AG08396 (cell line): ENCODE data around the gene CC2D1A.

Experiments used
- DNase-seq: peaks from one replicate; pipeline ENCODE4 v3.0.0; 2012; ENCODE audit warnings: low spot score, mixed read lengths

Gene CC2D1A

DNA sequence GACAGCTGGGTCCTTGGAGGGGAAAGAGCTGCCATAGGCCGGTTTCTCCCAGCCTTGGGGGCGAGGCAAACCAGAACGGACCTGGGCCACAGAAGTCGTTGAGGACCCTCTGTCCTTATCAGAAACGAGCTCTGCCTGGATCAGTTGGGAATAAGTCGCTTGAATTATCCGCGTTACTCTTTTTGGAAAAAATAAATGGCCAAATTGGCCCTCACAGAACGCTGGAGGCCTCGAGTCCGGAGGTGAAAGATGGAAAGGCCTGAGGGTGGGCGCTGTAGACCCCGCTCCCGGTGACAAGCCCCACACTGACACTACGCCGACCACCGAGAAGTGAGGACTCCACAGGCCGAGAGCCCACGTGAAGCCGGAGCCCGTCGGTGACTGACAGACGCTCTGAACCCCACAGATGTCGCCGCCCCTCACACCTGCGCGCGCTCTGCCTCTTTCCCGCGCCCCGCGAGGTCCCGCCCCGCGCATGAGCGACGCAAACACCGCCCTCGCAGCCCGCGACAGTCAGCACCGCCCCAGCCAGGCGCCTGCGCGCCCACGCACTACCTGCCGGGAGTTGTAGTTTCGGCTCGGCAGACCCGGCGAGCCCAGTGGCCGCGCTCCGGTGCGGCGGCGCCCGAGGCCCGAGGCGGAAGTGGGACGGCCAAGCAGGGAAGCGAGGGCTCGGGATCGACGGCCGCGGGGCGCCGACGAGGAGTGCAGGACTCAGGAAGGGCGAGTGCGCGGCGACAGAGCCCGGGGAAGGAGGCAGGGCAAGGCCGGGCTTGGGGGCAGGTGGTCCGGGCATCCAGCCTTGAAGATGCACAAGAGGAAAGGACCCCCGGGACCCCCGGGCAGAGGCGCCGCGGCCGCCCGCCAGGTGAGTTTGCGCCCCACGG lies at the start of gene CC2D1A, which contains the start of gene BRME1:
Gene CC2D1A, plus strand, starts transcription at position 568 of the 887 bp plus-strand sequence. Its CDS starts 241 bp downstream, at position 809.
Gene BRME1, minus strand, starts transcription at position 484 of the 887 bp plus-strand sequence. CDS start 1,225 bp downstream, outside the sequence.
- peak; percentile 100 for DNase-seq

DNA sequence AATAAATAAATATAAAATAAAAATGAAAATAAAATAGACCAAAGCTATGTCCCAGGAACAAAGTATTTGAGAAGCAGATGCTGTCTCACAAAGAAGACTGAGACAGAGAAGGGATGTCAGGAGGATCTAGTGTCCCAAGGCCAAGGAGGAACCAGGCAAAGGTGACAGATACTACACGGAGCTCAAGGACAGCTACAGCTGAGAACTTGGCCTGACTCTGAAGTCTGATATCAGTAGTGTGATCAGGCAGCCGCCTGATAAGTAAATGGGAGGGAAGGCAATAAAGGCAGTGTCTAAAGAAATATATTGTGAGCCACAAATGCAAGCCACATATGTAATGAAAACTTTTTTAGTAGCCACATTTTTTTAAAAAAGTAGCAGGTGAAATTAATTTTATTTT lies 49.5 kb upstream of the CC2D1A start:
- no peak for DNase-seq

DNA sequence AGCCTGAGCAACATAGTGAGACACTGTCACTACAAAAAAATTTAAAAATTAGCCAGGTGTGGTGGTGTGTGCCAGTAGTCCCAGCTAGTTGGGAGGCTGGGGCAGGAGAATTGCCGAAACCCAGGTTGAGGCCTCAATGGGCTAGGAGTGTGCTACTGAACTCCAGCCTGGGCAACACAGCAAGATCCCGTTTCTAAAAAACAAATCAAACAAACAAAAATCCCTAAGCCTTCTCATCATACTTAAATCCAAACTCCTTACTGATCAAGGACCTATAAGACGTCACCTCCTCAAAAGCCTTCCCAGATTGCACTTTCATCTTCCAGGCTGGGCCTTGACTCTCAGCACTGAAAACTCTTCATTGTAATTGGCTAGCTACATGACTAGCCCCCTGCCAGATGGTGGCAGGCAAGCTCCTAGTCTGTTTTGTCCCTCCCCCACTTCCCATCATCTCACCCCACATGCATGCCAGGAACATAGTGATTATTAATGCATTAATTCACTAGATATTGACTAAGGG lies 46.6 kb upstream of the CC2D1A start:
- no peak for DNase-seq

DNA sequence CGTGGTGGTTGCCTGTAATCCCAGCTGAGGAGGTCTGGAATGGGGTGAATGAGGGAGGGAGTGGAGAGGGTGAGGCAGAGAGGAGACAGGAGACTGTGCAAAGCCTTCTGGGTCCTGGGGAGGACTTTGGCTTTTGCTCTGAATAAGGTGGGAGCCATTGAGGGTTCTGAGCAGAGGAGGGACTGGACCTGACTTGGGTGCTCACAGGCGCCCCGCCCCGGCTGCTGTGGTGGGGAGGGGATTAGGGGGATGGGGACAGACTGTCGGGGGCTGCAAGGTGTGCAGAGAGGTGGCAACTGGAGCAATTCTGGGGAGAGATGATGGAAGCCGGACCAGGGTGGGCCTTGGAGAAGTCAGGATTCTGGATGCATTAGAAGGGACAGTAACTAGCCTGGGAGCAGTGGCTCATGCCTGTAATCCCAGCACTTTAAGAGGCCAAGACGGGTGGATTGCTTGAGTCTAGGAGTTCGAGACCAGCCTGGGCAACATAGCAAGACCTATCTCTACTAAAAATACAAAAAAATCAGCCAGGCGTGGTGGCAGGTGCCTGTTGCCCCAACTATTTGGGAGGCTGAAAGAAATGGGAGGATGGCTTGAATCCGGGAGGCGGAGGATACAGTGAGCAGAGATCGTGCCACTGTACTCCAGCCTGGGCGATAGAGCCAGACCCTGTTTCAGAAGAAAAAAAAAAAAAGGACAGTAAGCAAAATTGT lies 45.2 kb upstream of the CC2D1A start:
- DNase-seq, result no peak

DNA sequence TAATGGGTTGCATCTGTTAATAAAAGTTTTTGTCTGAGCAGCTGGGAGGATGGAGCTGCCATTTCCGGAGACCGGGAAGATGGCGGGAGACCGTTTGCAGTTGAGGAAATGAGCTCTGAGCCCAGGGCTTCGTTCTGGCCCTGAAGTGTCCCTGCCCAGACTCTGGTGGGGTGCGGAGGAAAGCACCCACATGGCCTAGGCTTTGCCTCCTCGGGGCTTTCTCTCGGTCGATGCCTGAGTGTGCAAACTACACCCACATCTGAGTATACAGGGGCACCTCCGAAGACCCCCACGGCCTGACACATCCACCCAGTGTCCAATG lies 44.6 kb upstream of the CC2D1A start:
- no peak for DNase-seq

DNA sequence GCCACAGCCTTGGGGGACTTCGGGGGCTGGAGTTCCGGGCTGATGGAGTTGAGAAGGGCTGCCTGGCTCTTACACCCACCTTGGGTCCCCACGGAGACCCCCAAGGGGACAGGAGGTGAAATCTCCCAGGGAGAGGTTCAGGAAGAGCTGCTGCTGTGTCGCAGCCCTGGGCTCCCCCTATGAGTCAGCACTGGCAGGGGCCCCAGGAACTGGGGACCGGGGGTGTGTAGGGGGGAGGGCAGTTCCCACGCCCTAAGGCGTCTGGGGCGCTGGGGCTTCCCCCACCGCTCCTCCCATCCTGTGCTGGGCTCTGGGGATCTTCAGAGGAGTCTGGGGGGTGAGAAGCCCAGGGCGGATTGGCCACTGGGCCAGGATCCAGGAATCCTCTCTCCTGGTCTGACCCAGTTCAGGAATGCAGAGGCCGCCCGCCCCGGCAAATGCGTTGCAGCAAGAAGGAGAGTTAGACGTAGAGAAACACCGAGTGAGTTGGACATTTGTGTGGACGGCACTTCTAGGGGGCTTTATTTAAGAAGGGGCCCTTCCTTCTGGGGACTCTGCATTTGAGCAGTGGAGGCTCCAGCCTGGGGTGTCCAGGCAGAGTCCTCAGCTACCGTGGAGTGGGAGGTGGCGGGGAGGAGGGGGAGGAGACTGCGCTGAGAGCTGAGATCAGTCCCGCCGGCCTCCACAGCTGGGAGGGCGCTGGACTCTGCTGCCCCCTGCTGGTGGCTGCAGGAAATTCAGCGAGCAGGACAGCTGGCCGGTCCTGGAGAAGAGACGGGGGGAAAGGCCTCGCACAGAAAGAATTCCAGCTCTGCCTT lies 44.1 kb upstream of the CC2D1A start:
- DNase-seq, result peak; percentile 93

DNA sequence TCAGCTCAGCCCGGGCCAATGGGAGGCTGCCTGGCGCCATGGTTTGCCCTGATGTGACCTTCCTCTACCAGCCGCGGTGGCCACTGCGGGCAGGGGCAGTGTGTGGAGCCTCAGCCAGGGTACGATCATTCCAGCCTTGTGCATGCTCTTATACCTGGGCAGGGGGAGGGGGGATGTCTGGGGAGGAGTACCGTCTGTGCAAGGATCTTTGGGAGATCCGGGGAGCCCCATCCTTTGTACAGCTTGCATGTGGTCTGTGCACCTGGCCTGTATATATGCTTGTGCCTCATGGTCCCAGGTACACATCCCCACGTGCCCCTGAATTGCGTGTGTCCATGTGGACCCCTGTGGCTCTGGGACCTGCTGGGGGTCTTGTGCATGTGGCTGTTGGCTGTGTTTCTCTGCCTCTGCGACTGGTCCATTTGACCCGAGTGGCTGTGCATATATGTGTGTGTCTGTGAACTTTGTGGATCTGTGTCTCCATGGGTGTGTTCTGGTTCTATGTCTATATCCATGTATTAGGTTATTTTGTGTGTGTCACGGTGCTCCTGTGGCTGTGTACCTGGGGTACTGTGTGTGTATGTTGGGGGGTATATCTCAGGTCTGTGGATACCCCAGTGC lies 41.8 kb upstream of the CC2D1A start:
- no peak for DNase-seq

DNA sequence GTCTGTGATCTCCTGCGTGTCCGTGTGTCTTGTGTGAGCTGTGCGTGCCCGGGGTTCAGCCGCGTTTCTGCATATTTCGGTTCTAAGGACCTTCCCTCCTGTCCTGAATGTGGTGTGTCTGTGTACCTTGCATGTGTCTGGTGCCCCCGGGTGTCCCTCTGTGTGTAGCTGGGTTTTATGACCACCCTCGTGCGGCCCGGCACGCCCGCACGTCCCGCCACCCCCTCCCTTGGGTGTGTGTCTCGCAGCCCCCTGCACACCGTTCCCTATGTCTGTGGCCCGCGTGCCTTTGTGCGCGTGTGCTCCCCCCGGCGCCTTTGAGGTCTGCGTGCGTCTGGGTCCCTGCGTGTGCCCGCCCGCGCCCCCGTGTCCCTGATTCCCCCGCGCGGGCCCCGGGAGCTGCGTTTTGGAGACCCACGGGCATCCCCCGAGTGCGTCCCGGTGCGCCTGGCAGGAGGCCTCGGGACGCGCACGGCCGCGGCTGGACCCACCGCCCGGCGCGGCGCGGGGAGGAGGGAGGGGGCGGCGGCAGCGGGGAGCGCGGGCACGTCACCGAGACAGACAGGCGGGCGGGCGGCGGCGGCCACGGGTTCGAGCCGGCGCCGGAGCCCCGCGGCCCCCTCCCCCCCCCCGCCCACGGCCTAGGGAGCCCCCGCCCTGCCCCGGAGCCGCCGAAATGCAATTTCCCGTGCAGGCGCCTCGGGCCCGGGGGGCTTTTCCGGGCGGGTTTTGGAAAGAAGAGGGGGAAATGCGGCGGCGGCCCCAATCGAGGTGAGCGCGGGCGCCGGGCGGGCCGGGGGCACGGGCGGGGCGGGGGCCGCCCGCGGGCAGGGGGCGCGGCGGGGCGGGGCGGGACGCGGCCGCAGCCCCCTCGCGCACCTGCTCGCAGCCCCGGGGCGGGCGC lies 41.1 kb upstream of the CC2D1A start:
- peak; percentile 42 for DNase-seq

DNA sequence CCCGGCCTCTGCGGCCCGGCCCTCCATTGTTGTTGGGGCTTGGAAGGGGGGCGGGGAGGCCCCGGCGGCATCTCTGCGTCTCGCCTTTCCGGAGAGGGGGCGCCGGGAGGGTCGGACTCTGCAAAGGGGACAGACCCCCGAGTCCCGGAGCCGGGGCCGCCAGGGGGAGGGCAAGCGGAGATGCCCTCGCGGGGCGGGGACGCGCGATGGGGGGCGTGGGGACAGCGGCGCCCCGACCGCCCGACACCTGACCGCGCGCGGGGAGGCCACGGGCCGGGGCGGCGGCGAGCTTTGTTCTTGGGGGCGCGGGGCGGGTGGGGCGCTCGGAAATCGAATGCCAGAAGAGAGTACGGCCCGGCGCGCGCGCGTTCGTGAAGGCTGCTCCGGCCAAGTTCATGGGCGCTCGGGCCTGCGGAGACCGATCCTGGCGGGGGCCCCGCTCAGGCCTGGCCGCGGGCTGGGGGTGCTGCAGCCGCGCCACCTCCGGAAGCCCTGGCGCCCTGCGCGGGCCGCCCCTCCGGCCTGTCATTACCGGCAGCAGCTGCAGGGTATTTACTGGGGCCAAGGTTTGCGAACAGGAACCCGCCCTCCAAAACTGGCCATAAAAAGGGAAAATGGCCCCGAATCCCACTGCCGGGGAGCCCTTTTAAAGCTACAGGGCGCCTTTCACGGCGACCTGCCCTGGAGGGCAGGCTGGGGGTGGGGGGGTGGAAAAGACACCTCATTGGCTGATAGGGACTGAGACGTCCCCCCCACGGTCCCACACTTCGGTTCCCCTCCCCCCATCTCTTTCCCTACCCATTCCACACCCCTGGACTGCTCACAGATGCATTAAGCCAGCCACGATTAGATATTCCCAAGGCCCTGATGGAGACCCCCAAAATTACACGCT lies 40.2 kb upstream of the CC2D1A start:
- peak; percentile 70 for DNase-seq

DNA sequence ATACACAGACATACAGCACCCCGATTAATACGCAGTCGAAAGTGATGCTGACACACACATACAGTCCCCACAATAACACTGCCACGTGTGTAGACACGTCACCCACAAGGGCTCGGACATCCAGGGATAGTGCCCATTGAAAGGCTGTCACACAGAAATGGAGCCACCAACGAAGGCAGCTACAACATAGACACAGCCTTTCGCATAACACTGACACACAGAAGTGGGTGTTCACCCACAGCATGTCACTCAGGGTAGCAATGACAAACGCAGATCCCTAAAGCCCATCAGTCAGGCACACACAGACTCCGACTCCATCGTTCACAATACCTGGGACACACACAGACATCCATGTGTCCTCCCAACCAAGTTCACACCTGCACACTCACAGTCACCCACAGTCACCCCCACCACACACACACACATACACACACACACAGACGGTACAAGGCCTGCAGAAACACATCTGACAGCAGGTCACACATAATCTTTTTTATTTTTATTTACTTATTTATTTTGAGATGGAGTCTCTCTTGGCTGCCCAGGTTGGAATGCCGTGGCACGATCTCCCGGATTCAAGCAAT lies 39.4 kb upstream of the CC2D1A start:
- no peak for DNase-seq

DNA sequence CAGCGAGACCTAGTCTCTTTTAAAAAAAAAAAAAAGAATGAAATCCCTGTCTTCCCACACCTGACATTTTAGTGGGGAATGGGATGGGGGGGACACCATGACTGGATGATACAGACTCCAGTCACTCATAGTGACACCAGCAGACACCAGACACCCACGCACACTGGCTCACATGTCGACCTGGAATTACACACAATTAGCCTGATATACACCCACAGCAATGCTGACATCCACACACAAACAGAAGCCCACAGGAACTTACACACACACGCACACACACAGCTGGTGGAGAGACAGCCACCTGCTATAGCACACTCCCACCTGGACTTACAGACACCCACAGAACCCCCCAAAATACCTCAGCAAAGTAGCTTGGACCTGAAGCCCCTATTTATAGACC lies 37.3 kb upstream of the CC2D1A start:
- DNase-seq, result no peak

DNA sequence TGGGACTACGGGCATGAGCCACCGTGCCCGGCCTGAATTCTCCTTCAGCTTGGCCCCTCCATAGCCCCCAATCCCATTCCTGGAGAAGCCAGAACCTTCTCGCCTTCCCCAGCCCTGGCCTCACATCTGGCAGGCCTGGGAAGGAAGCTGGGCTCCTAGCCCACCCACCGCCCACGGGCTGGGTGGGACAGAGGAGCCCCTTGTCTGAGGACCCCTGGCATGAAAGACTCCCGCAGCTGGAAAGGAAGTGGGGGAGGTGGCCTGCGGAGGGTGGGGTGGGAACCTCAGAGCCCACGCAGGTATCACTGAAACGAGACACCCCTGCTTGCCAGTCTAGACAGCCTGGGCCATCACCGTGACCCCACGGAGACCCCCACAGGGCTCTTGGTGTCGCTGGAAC lies 36.7 kb upstream of the CC2D1A start:
- DNase-seq, result no peak

DNA sequence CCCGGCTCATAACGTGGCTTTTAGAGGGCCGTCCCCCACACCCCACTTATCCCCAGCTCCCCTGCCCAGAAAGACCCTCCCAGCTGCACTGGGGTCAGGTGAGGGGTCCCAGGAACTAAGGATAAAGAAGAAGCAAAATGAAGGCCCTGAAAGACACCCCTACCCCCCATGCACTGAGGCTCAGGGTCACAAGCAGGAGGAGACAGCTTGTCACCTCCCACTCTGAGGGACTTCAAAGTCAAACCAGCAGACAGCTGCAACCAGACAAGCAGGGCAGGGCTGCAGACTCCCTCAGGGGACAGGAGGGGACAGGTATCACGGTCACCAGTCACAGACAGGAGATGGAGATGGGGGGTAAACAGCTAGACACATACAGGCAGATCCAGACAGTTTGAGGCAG lies 35.1 kb upstream of the CC2D1A start:
- DNase-seq, result no peak

DNA sequence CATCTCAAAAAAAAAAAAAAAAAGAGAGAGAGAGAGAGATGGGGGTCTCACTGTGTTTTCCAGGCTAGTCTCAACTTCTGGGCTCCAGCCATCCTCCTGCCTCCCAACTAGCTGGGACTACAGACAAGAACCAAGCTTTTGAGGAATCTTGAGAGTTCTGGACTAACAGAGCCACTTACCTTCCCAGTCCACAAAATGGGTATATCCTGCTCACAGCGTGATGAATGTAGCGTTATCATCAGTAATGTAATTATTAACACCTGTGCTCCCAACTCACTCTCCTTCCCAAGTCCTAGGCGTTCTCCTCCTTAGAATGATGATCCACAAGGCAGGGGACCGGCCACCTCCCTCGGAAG lies 33.7 kb upstream of the CC2D1A start:
- DNase-seq, result no peak

DNA sequence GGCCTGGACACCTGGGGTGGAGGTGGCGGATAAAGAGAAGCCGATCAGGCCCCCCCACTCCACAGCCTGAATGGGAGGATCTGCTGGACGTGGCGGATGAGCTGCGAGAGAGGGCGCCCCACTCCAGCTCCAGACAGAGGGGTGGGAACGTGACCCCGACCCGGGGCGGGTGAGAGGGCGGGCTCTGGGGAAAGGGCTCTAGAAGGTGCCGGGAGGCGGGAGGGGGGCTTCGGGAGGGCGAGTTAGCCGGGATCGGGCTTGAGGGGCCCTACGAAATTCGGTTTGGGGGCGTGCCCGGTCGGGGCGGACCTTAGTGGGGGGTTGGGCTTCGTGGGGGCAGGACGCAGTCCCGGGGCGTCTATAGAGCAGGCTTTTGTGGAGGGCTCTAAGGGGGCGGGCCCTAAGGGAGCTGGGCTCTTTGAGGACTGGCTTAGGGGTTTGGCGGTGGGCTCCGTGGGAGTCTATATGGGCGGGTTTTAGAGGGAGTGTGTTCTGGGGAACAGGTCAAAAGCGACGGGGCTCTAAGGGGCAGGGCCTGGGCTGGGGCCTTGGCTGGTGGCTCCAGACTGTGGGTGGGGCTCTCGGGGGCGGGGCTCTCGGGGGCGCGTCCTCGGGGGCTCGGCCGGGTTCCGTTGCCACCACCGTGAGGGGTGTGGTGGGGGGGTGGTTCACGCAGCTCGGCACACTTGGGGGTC lies 33.2 kb upstream of the CC2D1A start:
- peak; percentile 59 for DNase-seq

DNA sequence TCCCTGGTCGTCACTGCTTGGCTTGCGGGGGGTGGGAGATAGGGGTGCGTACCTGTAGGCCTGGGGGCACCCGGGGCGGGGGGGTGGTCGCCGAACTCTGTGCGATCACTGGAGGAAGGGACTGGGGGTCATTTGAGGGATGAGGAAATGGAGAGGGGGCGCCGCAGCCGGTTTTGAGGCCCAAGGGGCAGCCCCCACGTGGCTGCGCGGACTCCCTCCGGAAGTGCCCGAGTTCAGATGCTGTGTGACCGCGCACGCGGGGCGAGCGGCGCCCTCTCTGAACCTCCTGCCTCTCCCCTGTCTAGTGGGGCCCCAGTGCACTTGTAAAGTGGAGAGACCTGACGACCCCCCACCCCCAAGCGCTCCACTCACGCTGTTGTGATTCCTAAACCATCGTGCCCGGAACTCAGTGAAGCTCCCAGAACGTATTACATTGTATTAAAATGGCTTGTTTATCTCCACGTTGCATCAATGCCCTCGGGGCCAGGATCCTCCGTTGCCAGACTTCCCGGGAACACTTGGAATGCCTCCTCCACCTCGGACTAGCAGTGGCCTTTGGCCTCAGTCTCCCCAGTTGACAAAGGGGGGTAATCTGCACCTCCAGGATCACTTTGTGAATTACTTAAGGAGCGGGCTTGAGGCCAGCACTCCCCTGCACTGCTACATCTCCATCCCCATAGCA lies 32.0 kb upstream of the CC2D1A start:
- DNase-seq, result no peak

DNA sequence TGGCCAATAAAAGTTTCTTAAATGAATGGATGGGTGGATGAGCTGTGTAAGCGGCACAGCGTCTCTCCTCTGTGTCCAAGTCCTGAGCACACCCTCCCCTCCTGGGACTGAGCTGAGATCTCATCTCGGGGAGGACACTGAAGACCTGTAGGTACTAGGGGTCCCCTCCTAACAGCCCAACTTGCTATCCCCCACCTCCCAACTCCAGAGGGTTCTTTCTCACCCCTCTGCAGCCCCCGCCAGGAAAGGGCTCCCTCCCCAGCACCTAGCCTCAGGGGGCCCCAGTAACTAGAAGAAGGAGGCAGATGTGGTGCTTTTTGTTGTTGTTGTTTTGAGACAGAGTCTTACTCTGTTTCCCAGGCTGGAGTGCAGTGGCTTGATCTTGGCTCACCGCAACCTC lies 30.2 kb upstream of the CC2D1A start:
- DNase-seq, result no peak

DNA sequence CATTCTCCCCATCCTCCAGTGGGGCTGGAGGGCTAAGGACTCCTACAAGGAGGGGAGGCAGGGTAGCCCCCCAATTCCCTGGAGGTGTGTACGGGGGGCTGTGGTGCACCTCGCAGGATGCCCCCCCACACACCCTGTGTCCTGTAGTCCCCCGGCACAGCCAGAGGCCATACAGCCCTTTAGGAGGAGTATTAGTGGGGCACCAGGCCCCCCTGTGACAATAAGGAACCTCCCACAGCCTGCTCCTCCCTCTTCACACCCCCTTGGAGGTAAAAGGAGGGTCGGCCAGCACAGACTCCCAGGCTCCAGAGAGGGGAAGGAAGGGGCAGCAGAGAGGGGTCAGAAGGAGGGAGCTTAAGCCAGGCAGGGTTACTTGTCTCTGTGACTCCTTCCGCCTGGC lies 29.2 kb upstream of the CC2D1A start, which contains the start of gene NANOS3:
Gene NANOS3, plus strand, starts transcription at position 301 of the 400 bp plus-strand sequence. CDS start 115 bp downstream, outside the sequence.
- DNase-seq, result no peak
